ENCODE data around the gene ITPRID1. TPM values are rescaled to one million over a fixed set of nuclear protein-coding genes. Genes with fewer than 3 reads are reported as not detected.

Gene ITPRID1
- total RNA-seq, 1 experiment from 2014 or later, result not detected

DNA sequence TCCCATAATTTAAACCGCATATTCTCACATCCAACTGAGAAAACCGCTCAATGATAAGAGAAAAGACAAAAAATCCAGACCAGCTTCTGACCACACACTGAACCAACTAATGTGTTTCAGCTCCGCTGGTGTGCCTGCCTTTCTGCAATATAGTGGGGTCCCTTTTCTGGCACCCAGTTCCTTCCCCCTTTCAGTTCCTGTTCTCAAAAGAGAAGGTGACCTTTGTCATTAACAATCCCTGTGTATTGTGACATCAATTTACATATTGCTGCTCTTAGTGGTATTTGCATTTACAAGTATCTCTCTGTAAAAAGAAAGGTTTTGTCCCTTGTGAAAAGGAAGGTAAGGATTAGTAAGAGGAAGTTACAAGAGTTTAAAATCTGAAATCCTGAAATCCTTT lies 174.5 kb downstream of the ITPRID1 start:
- no peak for DNase-seq (ENCODE audit: unreplicated experiment)
- Mint-ChIP-seq H3K36me3 (ENCODE audit: insufficient read depth, unreplicated experiment) (no peaks in the 10 kb centered on the region), H3K27me3 (ENCODE audit: insufficient read depth, unreplicated experiment) (no peaks in the 10 kb centered on the region), H3K4me1 (ENCODE audit: insufficient read depth, unreplicated experiment) (no peaks in the 10 kb centered on the region), H3K4me3 (ENCODE audit: unreplicated experiment) (no peak overlapping the region), H3K27ac (ENCODE audit: low read depth, unreplicated experiment) (no peak overlapping the region), H3K9me3 (ENCODE audit: unreplicated experiment) (no peaks in the 10 kb centered on the region)
- CTCF ChIA-PET, result interaction anchor here (0.6 to 1.1 kb wide), 2 partner anchors 24 to 520 kb away, joined by 3 to 4 read pairs; no protein-coding TSS in a partner anchor
- POLR2A ChIA-PET, result no interaction called here
- no peak for TF ChIP-seq CTCF (IDR thresholded peaks at IDR 0.05; ENCODE audit: unreplicated experiment)
- BruUV-seq (replicated peaks), result no TSS peak
- intact Hi-C loops (cut with micrococcal nuclease), result no loop called here

DNA sequence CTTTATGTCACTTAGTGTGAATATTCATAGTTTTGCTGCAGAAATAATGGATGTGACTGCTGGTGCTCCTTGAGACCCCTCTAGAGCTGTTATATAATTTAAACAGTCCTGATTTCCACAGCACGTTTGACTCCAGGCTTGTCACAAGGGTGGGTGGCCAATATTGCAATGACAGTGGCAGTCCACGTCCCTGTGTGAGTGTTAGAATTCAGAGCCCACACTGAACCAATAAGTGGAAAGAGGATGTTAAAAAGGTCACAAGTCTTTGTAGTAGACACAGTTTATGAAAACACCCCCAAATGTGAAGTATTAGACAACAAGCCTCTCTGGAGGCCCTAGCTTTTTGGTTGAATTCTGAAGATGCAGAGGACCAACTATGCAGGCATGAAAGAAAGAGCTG lies 175.1 kb downstream of the ITPRID1 start:
- BruUV-seq (replicated peaks), result no TSS peak
- no peak overlapping the region for H3K27ac Mint-ChIP-seq (ENCODE audit: low read depth, unreplicated experiment)
- H3K9me3 Mint-ChIP-seq (ENCODE audit: unreplicated experiment), result no peaks in the 10 kb centered on the region
- H3K4me3 Mint-ChIP-seq (ENCODE audit: unreplicated experiment), result no peak overlapping the region
- no peak for TF ChIP-seq CTCF (IDR thresholded peaks at IDR 0.05; ENCODE audit: unreplicated experiment)
- intact Hi-C loops (cut with micrococcal nuclease), result no loop called here
- no peaks in the 10 kb centered on the region for H3K36me3 Mint-ChIP-seq (ENCODE audit: insufficient read depth, unreplicated experiment)
- H3K27me3 Mint-ChIP-seq (ENCODE audit: insufficient read depth, unreplicated experiment), result peaks cover under 1% of the 10 kb centered on the region
- ChIA-PET POLR2A (no interaction called here), CTCF (interaction anchor here (0.6 kb wide), 1 partner anchor 23 kb away, joined by 3 read pairs; no protein-coding TSS in a partner anchor)
- no peak for DNase-seq (ENCODE audit: unreplicated experiment)
- no peaks in the 10 kb centered on the region for H3K4me1 Mint-ChIP-seq (ENCODE audit: insufficient read depth, unreplicated experiment)

- no peak for TF ChIP-seq CTCF (IDR thresholded peaks at IDR 0.05; ENCODE audit: unreplicated experiment)
- ChIA-PET CTCF (interaction anchor here (0.6 to 1.1 kb wide), 3 partner anchors 25 to 258 kb away, joined by 3 to 4 read pairs (median 3); no protein-coding TSS in a partner anchor), POLR2A (no interaction called here)
- no peak for DNase-seq (ENCODE audit: unreplicated experiment)
- Mint-ChIP-seq H3K27me3 (ENCODE audit: insufficient read depth, unreplicated experiment) (peaks cover 12% of the 10 kb centered on the region), H3K4me3 (ENCODE audit: unreplicated experiment) (no peak overlapping the region), H3K4me1 (ENCODE audit: insufficient read depth, unreplicated experiment) (no peaks in the 10 kb centered on the region), H3K9me3 (ENCODE audit: unreplicated experiment) (no peaks in the 10 kb centered on the region), H3K27ac (ENCODE audit: low read depth, unreplicated experiment) (no peak overlapping the region), H3K36me3 (ENCODE audit: insufficient read depth, unreplicated experiment) (no peaks in the 10 kb centered on the region)
- intact Hi-C loops (cut with micrococcal nuclease), result no loop called here
- no TSS peak for BruUV-seq (replicated peaks)
These were observed 177.0 kb downstream of the ITPRID1 start for GRCh38 chr7:31690935-31691334.

GRCh38 chr7:31692451-31692850 lies 178.6 kb downstream of the ITPRID1 start:
- Mint-ChIP-seq H3K36me3 (ENCODE audit: insufficient read depth, unreplicated experiment) (no peaks in the 10 kb centered on the region), H3K9me3 (ENCODE audit: unreplicated experiment) (no peaks in the 10 kb centered on the region), H3K4me3 (ENCODE audit: unreplicated experiment) (no peak overlapping the region), H3K27me3 (ENCODE audit: insufficient read depth, unreplicated experiment) (peaks cover 17% of the 10 kb centered on the region), H3K4me1 (ENCODE audit: insufficient read depth, unreplicated experiment) (no peaks in the 10 kb centered on the region), H3K27ac (ENCODE audit: low read depth, unreplicated experiment) (no peak overlapping the region)
- CTCF ChIA-PET, result no interaction called here
- intact Hi-C loops (cut with micrococcal nuclease), result no loop called here
- BruUV-seq (replicated peaks), result no TSS peak
- DNase-seq (ENCODE audit: unreplicated experiment), result no peak
- TF ChIP-seq CTCF (IDR thresholded peaks at IDR 0.05; ENCODE audit: unreplicated experiment), result no peak
- POLR2A ChIA-PET, result no interaction called here
